GM12875 (cell line): ENCODE measurements around the gene VAV2.

Source experiments
- H3K4me3 ChIP-seq: one replicate; pipeline ENCODE4 v1.5.1; 2011; ENCODE audit warnings: low read depth, low read length, control low read depth
- CTCF ChIP-seq: IDR thresholded peaks from 2 replicates; pipeline ENCODE4 v1.5.1; 2011; ENCODE audit warnings: low read depth, mild to moderate bottlenecking, control low read depth, inconsistent platforms, low read length, moderate library complexity, borderline replicate concordance; ENCODE audit not compliant: insufficient read depth

Gene VAV2

GRCh38 chr9:133877967-133878366 is 114.2 kb downstream of the VAV2 start:
- no peak overlapping the region for H3K4me3 ChIP-seq
- no peak for TF ChIP-seq CTCF

GRCh38 chr9:133877327-133877726 is 114.8 kb downstream of the VAV2 start:
- no peak for TF ChIP-seq CTCF
- no peak overlapping the region for H3K4me3 ChIP-seq

- TF ChIP-seq CTCF, result no peak
- H3K4me3 ChIP-seq, result no peak overlapping the region
These were observed 115.3 kb downstream of the VAV2 start for GRCh38 chr9:133876836-133877235.

GRCh38 chr9:133876144-133876543 is 116.0 kb downstream of the VAV2 start:
- H3K4me3 ChIP-seq, result no peak overlapping the region
- TF ChIP-seq CTCF, result peak; percentile 29; the same call in 1 of the 2 replicates

- TF ChIP-seq CTCF, result no peak
- H3K4me3 ChIP-seq, result no peak overlapping the region
These were observed 117.0 kb downstream of the VAV2 start for GRCh38 chr9:133875131-133875530.

GRCh38 chr9:133874659-133875058 is 117.5 kb downstream of the VAV2 start:
- no peak for TF ChIP-seq CTCF
- H3K4me3 ChIP-seq, result no peak overlapping the region

GRCh38 chr9:133874060-133874657 is 118.0 kb downstream of the VAV2 start:
- TF ChIP-seq CTCF, result no peak
- no peak overlapping the region for H3K4me3 ChIP-seq
